Cardiac septum (tissue), 1 donor: Measurements from ENCODE around the gene MRPL53. TPM values are rescaled to one million over a fixed set of nuclear protein-coding genes. Genes with fewer than 3 reads are reported as not detected.
"Not testable (repeated sequence)": the region's sequence is repeated elsewhere in the genome, so short reads cannot be mapped to it uniquely, and the experiment has no call there.

Experiments
- DNase-seq: peaks from one replicate; pipeline ENCODE4 v3.0.0-alpha.2; 2020; ENCODE audit warnings: low spot score
- intact Hi-C: fragments of 100-400 bp; cut with DNase I; formaldehyde crosslinking; loops from one replicate; pipeline ENCODE4 v1.14.0; 2022
- total RNA-seq: library from RNA; stranded (reverse); fragmentation: NEBNext Ultra II Directional; extraction: Animal tissue kit (Norgen Biotek cat#: 25700); gene quantifications from one replicate; pipeline ENCODE4 v1.2.1, GENCODE V29; 2021
- donor health status: DM: no; HTN: no; CAD: no.

Gene MRPL53
- total RNA-seq, 1 donor from 2014 or later: 134 TPM

DNA sequence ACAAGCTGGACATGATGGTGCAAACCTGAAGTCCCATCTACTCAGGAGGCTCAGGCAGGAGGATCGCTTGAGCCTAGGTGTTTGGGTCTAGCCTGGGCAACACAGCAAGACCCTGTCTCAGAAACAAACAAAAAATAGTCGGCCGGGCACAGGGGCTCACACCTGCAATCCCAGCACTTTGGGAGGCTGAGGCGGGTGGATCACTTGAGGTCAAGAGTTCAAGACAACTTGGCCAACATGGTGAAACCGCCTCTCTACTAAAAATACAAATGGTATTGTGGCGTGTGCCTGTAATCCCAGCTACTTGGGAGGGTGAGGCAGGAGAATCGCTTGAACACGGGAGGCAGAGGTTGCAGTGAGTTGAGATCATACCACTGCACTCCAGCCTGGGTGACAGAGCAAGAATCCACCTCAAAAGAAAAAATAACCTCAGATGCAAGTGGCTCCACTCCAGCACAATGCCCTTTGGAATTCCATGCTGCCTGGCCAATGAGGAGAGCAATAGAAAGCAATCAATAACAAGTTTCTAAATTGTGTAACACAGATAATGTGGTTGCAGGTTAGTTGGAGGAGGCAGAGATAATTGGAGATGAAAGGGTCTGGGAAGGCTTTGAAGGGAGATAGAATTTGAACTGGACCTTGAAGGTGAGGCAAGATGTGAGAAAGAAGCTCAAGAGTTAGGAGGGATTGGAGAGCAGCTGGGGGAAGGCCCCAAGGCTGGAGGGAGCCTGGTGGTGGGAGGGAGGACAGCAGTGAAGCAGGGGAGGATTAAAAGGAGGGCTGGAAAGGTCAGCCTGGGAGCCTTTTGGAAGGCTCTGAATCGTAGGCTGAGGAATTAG lies 16.4 kb upstream of the MRPL53 start:
- DNase-seq: no peak
- intact Hi-C loops: no loop called here

DNA sequence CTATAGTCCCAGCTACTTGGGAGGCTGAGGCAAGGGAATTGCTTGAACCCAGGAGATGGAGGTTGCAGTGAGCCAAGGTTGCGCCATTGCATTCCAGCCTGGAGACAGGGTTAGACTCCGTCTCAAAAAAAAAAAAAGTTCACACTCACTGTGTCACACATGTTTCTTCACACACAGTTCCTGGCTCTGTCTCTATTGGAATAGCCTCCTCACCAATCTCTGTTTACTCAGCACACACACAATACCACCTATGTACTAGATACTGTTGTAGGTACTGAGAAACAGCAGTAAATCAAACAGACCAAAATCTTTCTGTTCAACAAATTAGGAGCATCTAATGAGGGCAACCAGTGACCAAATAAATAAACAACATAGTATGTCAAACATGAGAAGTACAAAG lies 13.7 kb upstream of the MRPL53 start:
- no peak for DNase-seq
- intact Hi-C loops: no loop called here

GRCh38 chr2:74483675-74484164 lies 11.2 kb upstream of the MRPL53 start:
- intact Hi-C loops: loop anchor here (1.0 kb wide), 2 partner anchors 29 to 104 kb away; no protein-coding TSS in a partner anchor
- DNase-seq: not testable (repeated sequence)

GRCh38 chr2:74482801-74483674 lies 10.6 kb upstream of the MRPL53 start, which contains the start of the genes CCDC142 and TTC31:
Gene CCDC142, minus strand, starts transcription at chr2:74482998. Its CDS starts 161 bp downstream, at chr2:74482837.
Gene TTC31, plus strand, starts transcription at chr2:74483081. Its CDS starts 15 bp downstream, at chr2:74483096.
- intact Hi-C loops: loop anchor here (1.0 kb wide), 3 partner anchors 29 to 104 kb away; partner anchors contain the start of genes AUP1 and HTRA2

GRCh38 chr2:74481961-74482800 lies 9.7 kb upstream of the MRPL53 start:
- intact Hi-C loops: loop anchor here (1.0 kb wide), 1 partner anchor 47 kb away; the partner anchor contains the start of genes AUP1 and HTRA2
- DNase-seq: no peak

More at GRCh38 chr2:74482801-74483674, 10.6 kb upstream of the MRPL53 start, which contains the start of the genes CCDC142 and TTC31:
- peak; percentile 97 for DNase-seq

DNA sequence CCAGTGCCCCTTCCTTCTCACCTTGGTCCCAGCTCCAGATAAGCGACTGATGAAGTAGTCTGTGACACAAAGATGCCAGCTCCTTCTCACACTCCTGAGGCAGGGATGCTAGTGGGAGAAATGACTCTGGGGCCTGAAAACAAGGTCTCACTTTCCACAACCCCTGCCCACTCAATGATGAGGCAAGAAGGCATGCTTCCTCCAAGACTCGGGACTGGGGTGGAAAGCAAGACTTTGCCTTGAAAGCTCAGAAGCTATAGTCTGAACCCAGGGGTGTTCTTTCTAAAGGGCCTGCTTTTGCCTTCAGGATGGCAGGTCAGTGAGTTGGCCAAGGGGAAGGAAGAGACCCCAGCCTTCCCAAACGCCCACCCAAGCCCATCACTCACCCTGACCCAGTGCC lies 9.0 kb upstream of the MRPL53 start:
- intact Hi-C loops: no loop called here
- DNase-seq: no peak

GRCh38 chr2:74474899-74475298 lies 2.4 kb upstream of the MRPL53 start:
- intact Hi-C loops: no loop called here
- DNase-seq: no peak

- no peak for DNase-seq
- intact Hi-C loops: no loop called here
Measured at GRCh38 chr2:74474481-74474880, 2.0 kb upstream of the MRPL53 start.

GRCh38 chr2:74472945-74473258 lies 422 bp upstream of the MRPL53 start:
- intact Hi-C loops: no loop called here
- no peak for DNase-seq

DNA sequence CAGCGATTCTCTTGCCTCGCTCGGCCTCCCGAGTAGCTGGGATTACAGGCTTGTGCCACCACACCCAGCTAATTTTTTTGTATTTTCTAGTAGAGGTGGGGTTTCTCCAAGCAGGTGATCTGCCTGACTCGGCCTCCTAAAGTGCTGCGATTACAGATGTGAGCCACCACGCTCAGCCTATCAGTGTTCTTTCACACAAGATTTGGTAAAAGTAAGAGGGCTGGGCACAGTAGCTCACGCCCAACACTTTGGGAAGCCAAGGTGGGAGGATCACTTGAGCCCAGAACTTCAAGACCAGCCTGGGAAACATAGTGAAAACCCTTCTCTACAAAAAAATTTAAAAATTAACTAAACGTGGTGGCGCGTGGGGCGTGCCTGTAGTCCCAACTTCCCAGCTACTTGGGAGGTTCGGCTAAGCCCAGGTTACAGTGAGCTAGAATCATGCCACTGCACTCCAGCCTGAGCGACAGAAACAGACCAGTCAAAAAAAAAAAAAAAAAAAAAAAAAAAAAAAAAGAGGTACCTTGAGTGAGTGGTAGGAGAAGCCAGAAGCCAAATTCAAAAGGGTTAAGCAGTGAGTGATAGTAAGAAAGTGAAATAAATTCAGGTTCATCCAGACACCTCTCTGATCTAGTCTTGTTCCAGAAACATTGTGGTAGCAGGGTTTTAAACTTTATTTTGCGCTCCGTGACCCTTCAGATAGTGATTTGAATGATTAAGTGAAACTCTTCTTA lies 981 bp downstream of the MRPL53 start:
- DNase-seq: no peak
- intact Hi-C loops: no loop called here

DNA sequence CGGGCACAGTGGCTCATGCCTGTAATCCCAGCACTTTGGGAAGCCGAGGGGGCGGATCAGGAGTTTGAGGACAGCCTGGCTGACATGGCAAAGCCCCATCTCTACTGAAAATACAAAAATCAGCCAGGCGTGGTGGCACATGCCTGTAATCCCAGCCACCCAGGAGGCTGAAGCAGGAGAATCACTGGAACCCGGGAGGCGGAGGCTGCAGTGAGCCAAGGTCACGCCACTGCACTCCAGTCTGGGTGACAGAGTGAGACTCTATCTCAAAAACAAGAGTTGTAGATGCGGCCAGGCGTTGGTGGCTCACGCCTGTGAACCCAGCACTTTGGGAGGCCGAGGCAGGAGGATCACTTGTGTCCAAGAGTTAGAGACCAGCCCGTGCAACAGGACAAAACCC lies 1.7 kb downstream of the MRPL53 start:
- DNase-seq, intact Hi-C loops: not testable (repeated sequence)

DNA sequence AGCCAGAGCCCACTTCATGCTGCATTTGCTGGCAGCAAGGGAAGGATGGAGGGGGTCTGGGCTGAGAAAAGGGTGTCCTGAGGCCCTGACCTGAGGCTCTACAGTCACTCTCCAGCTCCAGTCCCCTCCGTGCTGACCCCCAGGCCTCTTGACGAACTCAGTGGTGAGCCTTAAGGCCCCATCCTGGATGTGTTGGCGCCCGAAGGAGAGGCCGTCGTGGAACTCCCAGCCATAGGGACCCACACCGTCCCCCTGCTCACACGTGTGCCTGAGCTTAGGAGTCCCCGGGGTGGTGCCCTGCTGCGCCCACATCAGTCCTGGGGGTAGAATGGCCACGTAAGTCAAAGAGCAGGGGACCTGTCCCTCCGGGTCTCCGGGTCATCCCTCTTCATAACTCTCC lies 8.1 kb downstream of the MRPL53 start:
- intact Hi-C loops: no loop called here
- no peak for DNase-seq

GRCh38 chr2:74462786-74463105 lies 9.7 kb downstream of the MRPL53 start:
- no peak for DNase-seq
- intact Hi-C loops: no loop called here

DNA sequence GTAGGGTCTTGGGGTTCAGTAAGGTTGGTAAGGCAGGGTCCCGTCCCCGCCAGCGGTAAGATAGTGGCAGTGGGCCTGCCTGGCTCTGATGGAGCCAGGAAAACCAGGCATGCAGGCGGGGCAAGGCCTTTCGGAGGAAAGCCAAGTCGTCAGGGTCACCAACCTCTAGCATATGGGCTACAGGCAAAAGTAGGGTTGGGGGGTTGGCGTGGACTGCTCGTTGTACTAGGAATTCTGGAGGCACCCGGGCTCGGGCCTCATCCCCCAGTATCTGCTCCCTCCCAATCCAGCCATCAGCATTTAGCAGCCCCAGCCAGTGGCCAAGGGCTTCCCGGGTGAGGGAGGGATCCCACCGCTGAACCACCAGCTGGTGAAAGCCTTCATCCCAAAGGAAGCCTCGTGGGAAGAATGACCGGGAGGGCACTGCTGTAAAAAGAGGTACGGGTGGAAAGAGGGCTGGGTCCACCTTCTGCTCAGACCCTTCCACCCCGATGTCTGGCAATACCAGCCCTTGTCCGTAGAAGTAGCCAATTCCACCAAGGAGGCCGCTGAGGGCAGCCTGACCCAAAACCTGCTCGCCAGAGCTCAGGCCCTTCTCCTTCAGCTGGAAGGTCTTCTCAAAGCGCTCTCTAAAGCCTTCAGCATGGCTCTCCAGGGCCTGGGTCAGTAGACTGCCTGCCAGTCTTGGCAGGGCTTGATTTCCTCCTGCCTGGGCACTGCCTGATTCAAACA lies 10.3 kb downstream of the MRPL53 start:
- no peak for DNase-seq
- intact Hi-C loops: no loop called here

- intact Hi-C loops: no loop called here
- no peak for DNase-seq
Measured at GRCh38 chr2:74461187-74462053, 11.1 kb downstream of the MRPL53 start.

DNA sequence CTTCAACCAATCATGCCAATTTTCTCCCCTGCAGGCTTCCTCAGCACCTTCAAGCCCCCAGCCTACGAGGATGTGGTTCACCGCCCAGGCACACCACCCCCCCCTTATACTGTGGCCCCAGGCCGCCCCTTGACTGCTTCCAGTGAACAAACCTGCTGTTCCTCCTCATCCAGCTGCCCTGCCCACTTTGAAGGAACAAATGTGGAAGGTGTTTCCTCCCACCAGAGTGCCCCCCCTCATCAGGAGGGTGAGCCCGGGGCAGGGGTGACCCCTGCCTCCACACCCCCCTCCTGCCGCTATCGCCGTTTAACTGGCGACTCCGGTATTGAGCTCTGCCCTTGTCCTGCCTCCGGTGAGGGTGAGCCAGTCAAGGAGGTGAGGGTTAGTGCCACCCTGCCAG lies 12.3 kb downstream of the MRPL53 start:
- DNase-seq, intact Hi-C loops: not testable (repeated sequence)

- intact Hi-C loops: loop anchor here (5.0 kb wide), 1 partner anchor 722 kb away; the partner anchor contains the start of gene TPRKB
- DNase-seq: not testable (repeated sequence)
Measured at GRCh38 chr2:74459503-74460118, 12.9 kb downstream of the MRPL53 start.
